Measurements from ENCODE around the gene PFDN6.

PFDN6 gene

GRCh38 chr6:33304216-33304615 is 14.8 kb downstream of the PFDN6 start:
- TF ChIP-seq TCF4 (CRISPR knock-in tag; IDR thresholded peaks at IDR 0.05; ENCODE audit: borderline replicate concordance): no peak
- no peak for TF ChIP-seq ZNF565 (CRISPR knock-in tag; conservative IDR thresholded peaks at IDR 0.05; ENCODE audit: low read depth)
- TF ChIP-seq POU6F1 (CRISPR knock-in tag; IDR thresholded peaks at IDR 0.05; ENCODE audit: borderline replicate concordance, low read depth): no peak
- ATAC-seq: no peak

DNA sequence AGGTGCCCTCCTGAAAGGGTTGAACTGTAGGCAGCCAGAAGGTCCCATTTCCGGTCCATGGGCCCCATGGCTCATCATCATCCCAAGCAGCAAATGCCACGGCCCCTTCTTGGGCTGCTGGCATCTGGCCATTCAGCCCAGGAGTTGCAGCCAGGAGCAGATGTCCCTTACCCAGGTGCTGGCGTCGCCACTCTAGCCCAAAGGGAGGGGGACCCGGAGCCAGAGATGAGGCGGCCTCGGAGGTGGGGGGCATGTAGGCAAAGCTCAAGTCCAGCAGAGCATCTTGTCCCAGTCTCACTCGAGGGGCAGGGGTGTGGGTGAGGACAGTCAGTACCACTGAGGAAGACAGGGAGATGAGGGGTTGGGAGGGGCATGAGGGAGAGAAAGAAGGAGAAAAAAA is 15.7 kb downstream of the PFDN6 start:
- TF ChIP-seq OSR1 (CRISPR knock-in tag; IDR thresholded peaks at IDR 0.05): no peak
- no peak for TF ChIP-seq ISL1 (CRISPR knock-in tag; IDR thresholded peaks at IDR 0.05)
- TF ChIP-seq TOX (CRISPR knock-in tag; IDR thresholded peaks at IDR 0.05; ENCODE audit: borderline replicate concordance): no peak
- TF ChIP-seq ZFP3 (CRISPR knock-in tag; IDR thresholded peaks at IDR 0.05): no peak
- TF ChIP-seq ARNTL (CRISPR knock-in tag; IDR thresholded peaks at IDR 0.05; ENCODE audit: borderline replicate concordance, low read depth): no peak
- no peak for TF ChIP-seq TCF4 (CRISPR knock-in tag; IDR thresholded peaks at IDR 0.05; ENCODE audit: borderline replicate concordance)
- no peak for TF ChIP-seq ZNF565 (CRISPR knock-in tag; conservative IDR thresholded peaks at IDR 0.05; ENCODE audit: low read depth)
- TF ChIP-seq ZC3H10 (CRISPR knock-in tag; IDR thresholded peaks at IDR 0.05): no peak
- no peak for TF ChIP-seq PPARA (CRISPR knock-in tag; IDR thresholded peaks at IDR 0.05; ENCODE audit: borderline replicate concordance)
- no peak for TF ChIP-seq PATZ1 (CRISPR knock-in tag; IDR thresholded peaks at IDR 0.05; ENCODE audit: borderline replicate concordance)
- no peak for TF ChIP-seq ZFP30 (CRISPR knock-in tag; IDR thresholded peaks at IDR 0.05)
- TF ChIP-seq RARB (CRISPR knock-in tag; IDR thresholded peaks at IDR 0.05): no peak
- TF ChIP-seq POU6F1 (CRISPR knock-in tag; IDR thresholded peaks at IDR 0.05; ENCODE audit: borderline replicate concordance, low read depth): no peak
- no peak for TF ChIP-seq TSHZ2 (CRISPR knock-in tag; IDR thresholded peaks at IDR 0.05)
- TF ChIP-seq, protein P1, sequence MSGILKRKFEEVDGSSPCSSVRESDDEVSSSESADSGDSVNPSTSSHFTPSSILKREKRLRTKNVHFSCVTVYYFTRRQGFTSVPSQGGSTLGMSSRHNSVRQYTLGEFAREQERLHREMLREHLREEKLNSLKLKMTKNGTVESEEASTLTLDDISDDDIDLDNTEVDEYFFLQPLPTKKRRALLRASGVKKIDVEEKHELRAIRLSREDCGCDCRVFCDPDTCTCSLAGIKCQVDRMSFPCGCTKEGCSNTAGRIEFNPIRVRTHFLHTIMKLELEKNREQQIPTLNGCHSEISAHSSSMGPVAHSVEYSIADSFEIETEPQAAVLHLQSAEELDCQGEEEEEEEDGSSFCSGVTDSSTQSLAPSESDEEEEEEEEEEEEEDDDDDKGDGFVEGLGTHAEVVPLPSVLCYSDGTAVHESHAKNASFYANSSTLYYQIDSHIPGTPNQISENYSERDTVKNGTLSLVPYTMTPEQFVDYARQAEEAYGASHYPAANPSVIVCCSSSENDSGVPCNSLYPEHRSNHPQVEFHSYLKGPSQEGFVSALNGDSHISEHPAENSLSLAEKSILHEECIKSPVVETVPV (CRISPR knock-in tag; IDR thresholded peaks at IDR 0.05): no peak
- ATAC-seq: no peak

DNA sequence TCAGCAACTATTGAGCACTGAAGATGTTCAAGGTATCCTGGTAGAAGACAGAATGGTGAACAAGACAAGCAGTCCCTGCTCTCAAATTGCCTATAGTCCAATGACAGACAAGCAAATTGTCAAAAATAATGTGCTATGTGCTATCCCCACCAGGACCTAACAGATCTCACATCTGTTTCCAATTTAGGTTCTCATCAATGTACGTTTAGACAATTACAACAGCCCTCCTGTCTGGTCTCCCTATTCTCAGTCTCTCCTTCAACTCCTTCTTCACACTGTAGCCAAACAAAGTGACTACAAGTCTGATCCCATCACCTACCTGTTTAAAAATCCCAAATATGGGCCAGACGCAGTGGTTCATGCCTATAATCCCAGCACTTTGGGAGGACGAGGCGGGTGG is 17.0 kb downstream of the PFDN6 start:
- TF ChIP-seq TCF4 (CRISPR knock-in tag; IDR thresholded peaks at IDR 0.05; ENCODE audit: borderline replicate concordance) (peak; percentile 29; the same call in 1 of the 2 replicates), TOX (CRISPR knock-in tag; IDR thresholded peaks at IDR 0.05; ENCODE audit: borderline replicate concordance) (no peak), POU6F1 (CRISPR knock-in tag; IDR thresholded peaks at IDR 0.05; ENCODE audit: borderline replicate concordance, low read depth) (no peak)
- ATAC-seq: no peak
